Dermis lymphatic vessel endothelial cell (primary cell): ENCODE results near the gene HPS6. TPM values are rescaled to one million over a fixed set of nuclear protein-coding genes. Genes with fewer than 3 reads are reported as not detected.

Experiments
- total RNA-seq: library from RNA; depleted of rRNA; stranded (reverse); fragments of >200 nt; gene quantifications from 2 replicates; pipeline ENCODE4 v1.2.1, GENCODE V29; 2014

Gene HPS6
- 29.1 and 30.6 TPM in 2 replicates for total RNA-seq

DNA sequence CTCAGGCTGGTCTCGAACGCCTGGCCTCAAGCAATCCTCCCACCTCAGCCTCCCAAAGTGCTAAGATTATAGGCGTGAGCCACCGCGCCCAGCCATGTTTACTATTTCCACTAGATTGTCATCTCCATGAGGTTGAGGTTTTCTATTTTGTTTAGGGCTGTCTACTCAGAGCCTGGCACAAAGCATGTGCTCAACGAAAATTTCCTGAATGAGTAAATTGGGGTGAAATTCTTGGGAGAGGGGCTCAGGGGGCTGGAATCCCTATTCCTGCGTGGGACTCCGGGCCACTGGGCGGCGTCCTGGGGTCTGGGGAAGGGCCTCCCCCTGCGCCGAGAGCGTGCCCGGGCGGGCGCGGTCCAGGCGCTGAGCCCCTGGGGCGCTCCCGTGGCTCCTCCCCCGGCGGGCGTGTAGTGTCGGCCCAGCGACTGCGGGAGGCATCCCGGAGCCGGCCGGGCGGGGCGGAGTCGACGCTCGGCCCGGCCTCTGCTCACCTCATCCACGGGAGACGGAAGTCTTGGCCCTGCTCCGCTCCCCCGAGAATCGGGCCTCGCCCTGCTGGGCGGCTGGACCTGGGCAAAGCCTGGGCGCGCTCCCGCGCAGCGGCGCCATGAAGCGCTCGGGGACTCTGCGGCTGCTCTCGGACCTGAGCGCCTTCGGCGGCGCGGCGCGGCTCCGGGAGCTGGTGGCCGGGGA, at the start of gene HPS6:
Gene HPS6 (plus strand): TSS at position 482 of the 693 bp plus-strand sequence. CDS start 126 bp downstream, at position 608.

DNA sequence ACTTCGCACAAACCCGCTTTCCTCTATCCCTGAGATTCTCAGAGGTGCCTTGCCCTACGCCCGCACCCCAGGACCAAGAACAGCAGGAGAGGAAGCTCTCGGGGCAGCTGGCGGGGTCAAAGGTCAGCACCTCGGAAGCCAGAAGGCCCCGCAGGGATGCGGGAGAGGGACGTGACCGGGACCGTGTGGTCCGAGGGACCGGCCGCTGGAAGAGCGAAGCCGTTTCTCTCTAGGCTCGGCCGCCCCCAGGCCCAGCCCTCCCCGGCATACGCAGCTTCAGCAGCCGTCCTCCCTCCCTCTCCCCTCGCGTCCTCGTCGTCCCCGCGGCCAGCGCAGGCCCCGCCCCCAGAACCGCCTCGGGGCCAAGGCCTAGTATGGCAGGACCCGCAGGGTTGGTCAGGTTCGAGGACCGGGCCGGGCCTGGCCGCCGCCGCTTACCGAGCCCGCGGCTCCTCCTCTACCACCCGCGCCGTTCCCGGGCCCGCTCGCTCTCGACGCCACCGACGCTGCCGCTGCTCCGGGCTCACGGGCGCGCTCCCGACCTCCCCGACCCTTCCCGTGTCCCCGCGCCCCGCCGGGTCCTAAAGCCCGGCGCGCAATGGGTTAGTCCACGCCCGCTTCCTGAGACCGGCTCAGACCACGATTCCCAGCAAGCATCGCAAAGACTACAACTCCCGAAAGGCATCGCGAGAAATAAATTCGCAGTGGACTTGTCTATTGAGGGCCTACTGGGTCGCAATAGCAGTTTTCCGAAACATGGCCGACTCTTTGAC, 9.3 kb upstream of the HPS6 start, which contains the start of gene ARMH3:
Gene ARMH3 (minus strand): TSS at position 527 of the 773 bp plus-strand sequence. CDS start 16,059 bp downstream, outside the sequence.

Other genes starting within 250 kb of the HPS6 start
- 65.2 and 74.1 TPM in 2 replicates for gene OGA, start 246.9 kb upstream of the HPS6 start, total RNA-seq
- 0.09 and 0.11 TPM in 2 replicates for gene KCNIP2, start 221.5 kb upstream of the HPS6 start, total RNA-seq
- 6.2 and 6.4 TPM in 2 replicates for gene ARMH3, start 9.2 kb upstream of the HPS6 start, total RNA-seq
- 42.6 and 43.0 TPM in 2 replicates for gene LDB1, start 55.0 kb downstream of the HPS6 start, total RNA-seq
- gene PPRC1, start 67.7 kb downstream of the HPS6 start, total RNA-seq, result 5.5 and 9.3 TPM in 2 replicates
- 13.2 and 26.0 TPM in 2 replicates for gene NOLC1, start 87.0 kb downstream of the HPS6 start, total RNA-seq
- not detected in 2 replicates for gene ELOVL3, start 160.9 kb downstream of the HPS6 start, total RNA-seq
- not detected in 2 replicates for gene PITX3, start 176.2 kb downstream of the HPS6 start, total RNA-seq
- gene GBF1, start 180.2 kb downstream of the HPS6 start, total RNA-seq, result 11.1 and 11.9 TPM in 2 replicates